ENCODE measurements around the gene RABL6.

Gene RABL6

GRCh38 chr9:136814725-136815421 lies 7.1 kb downstream of the RABL6 start:
- no peak for TF ChIP-seq CTCF (IDR thresholded peaks at IDR 0.05; ENCODE audit: low read depth, low read length)
- no peak for DNase-seq (ENCODE audit: low read depth in 2 of 2)
- H3K4me3 ChIP-seq (replicated peaks in 1 of 2; ENCODE audit: low read depth in 2 of 2, low read length in 2 of 2): no peak overlapping the region

- DNase-seq (ENCODE audit: low read depth in 2 of 2): no peak
- no peak for TF ChIP-seq CTCF (IDR thresholded peaks at IDR 0.05; ENCODE audit: low read depth, low read length)
- no peak overlapping the region for H3K4me3 ChIP-seq (replicated peaks in 1 of 2; ENCODE audit: low read depth in 2 of 2, low read length in 2 of 2)
Measured at GRCh38 chr9:136815422-136815782, 7.7 kb downstream of the RABL6 start.

GRCh38 chr9:136820971-136821825 lies 13.4 kb downstream of the RABL6 start:
- no peak for TF ChIP-seq CTCF (IDR thresholded peaks at IDR 0.05; ENCODE audit: low read depth, low read length)
- peak overlapping the region; percentile 8 to 26 for H3K4me3 ChIP-seq (replicated peaks in 1 of 2; ENCODE audit: low read depth in 2 of 2, low read length in 2 of 2)
- peak; percentile 31 to 48 for DNase-seq (ENCODE audit: low read depth in 2 of 2)

GRCh38 chr9:136821826-136822544 lies 14.2 kb downstream of the RABL6 start:
- no peak overlapping the region for H3K4me3 ChIP-seq (replicated peaks in 1 of 2; ENCODE audit: low read depth in 2 of 2, low read length in 2 of 2)
- DNase-seq (ENCODE audit: low read depth in 2 of 2): no peak

GRCh38 chr9:136823136-136824046 lies 15.6 kb downstream of the RABL6 start:
- no peak for TF ChIP-seq CTCF (IDR thresholded peaks at IDR 0.05; ENCODE audit: low read depth, low read length)
- no peak for DNase-seq (ENCODE audit: low read depth in 2 of 2)
- no peak overlapping the region for H3K4me3 ChIP-seq (replicated peaks in 1 of 2; ENCODE audit: low read depth in 2 of 2, low read length in 2 of 2)

More at GRCh38 chr9:136821826-136822544, 14.2 kb downstream of the RABL6 start:
- no peak for TF ChIP-seq CTCF (IDR thresholded peaks at IDR 0.05; ENCODE audit: low read depth, low read length)

Measured in cardiac fibroblast (primary cell).